A673 (cell line): ENCODE data around the gene PELI1. TPM values are rescaled to one million over a fixed set of nuclear protein-coding genes. Genes with fewer than 3 reads are reported as not detected.

Experiments
- BruUV-seq: library from RNA; stranded (reverse); fragments of 400-500 nt; replicated peaks from 2 replicates; lab custom pipeline; 2021; lab: Mats Ljungman, UMichigan
- CTCF ChIA-PET: fragments of 300-600 bp; sonication (Branson Sonifier 250); formaldehyde crosslinking; loops from one replicate; lab custom pipeline; 2022; ENCODE audit warnings: antibody characterized with exemption; lab: Charles Lee
- POLR2A ChIA-PET: fragments of 300-600 bp; sonication (Branson Sonifier 250); formaldehyde crosslinking; loops from one replicate; lab custom pipeline; 2022; ENCODE audit warnings: antibody characterized with exemption; ENCODE audit not compliant: low non-redundant PET; lab: Charles Lee
- DNase-seq: peaks from one replicate; pipeline ENCODE4 v3.0.0-alpha.2; 2015; ENCODE audit warnings: low spot score
- H3K27ac ChIP-seq: fragments of 200-600 bp; sonication (generic); 2 replicates; pipeline ENCODE4 v1.5.1; 2016; ENCODE audit warnings: mixed run types, low read depth, mild to moderate bottlenecking, mixed read lengths, antibody characterized with exemption, low read length; ENCODE audit not compliant: poor library complexity, severe bottlenecking
- H3K27me3 ChIP-seq: fragments of 200-600 bp; sonication (generic); replicated peaks from 2 replicates; pipeline ENCODE4 v1.6.1; 2017; ENCODE audit warnings: mixed run types, low read depth, mild to moderate bottlenecking, mixed read lengths, antibody characterized with exemption, low read length; ENCODE audit not compliant: insufficient read depth, poor library complexity
- H3K36me3 ChIP-seq: fragments of 200-600 bp; sonication (generic); 2 replicates; pipeline ENCODE4 v1.6.1; 2016; ENCODE audit warnings: mixed run types, mild to moderate bottlenecking, mixed read lengths, antibody characterized with exemption, low read length; ENCODE audit not compliant: insufficient read depth, poor library complexity, severe bottlenecking
- H3K4me1 ChIP-seq: fragments of 200-600 bp; sonication (generic); 2 replicates; pipeline ENCODE4 v1.6.1; 2017; ENCODE audit warnings: mixed run types, mild to moderate bottlenecking, mixed read lengths, antibody characterized with exemption, low read length; ENCODE audit not compliant: insufficient read depth, poor library complexity, severe bottlenecking
- H3K4me3 ChIP-seq: fragments of 200-600 bp; sonication (generic); 2 replicates; pipeline ENCODE4 v1.5.1; 2016; ENCODE audit warnings: low read depth, mixed run types, mild to moderate bottlenecking, mixed read lengths, low read length; ENCODE audit not compliant: poor library complexity, severe bottlenecking
- H3K9me3 ChIP-seq: fragments of 200-600 bp; sonication (generic); 2 replicates; pipeline ENCODE4 v1.6.1; 2016; ENCODE audit warnings: mixed run types, low read depth, mild to moderate bottlenecking, mixed read lengths, antibody characterized with exemption, low read length; ENCODE audit not compliant: poor library complexity, severe bottlenecking
- CTCF ChIP-seq: fragments of 300-800, 200-600 bp; sonication (generic); conservative IDR thresholded peaks from 2 replicates; pipeline ENCODE4 v1.5.1; 2017; ENCODE audit warnings: low read depth, mild to moderate bottlenecking, antibody characterized with exemption, low read length, moderate library complexity, mixed read lengths
- EZH2 ChIP-seq: fragments of 200-600 bp; sonication (generic); IDR thresholded peaks from 2 replicates; pipeline ENCODE4 v1.6.1; 2017; ENCODE audit warnings: borderline replicate concordance, low read depth, mild to moderate bottlenecking, mixed read lengths, antibody characterized with exemption, low read length; ENCODE audit not compliant: poor library complexity, severe bottlenecking
- intact Hi-C: fragments of 100-400 bp; cut with micrococcal nuclease; formaldehyde crosslinking; loops from one replicate; pipeline ENCODE4 v1.10.0; 2022; ENCODE audit not compliant: unreplicated experiment
- total RNA-seq: library from RNA; stranded (reverse); gene quantifications from 2 replicates; pipeline ENCODE4 v1.2.3, GENCODE V29; 2021

Gene PELI1
- total RNA-seq, 1 experiment from 2014 or later, result 35.1 TPM

- Histone ChIP-seq H3K4me3 (no peak overlapping the region), H3K9me3 (no peaks in the 10 kb centered on the region), H3K27me3 (no peaks in the 10 kb centered on the region), H3K27ac (no peak overlapping the region), H3K4me1 (peaks cover 20% of the 10 kb centered on the region), H3K36me3 (no peaks in the 10 kb centered on the region)
- POLR2A ChIA-PET, result no interaction called here
- CTCF ChIA-PET, result no interaction called here
- no TSS peak for BruUV-seq
- DNase-seq, result no peak
- no peak for TF ChIP-seq EZH2
- TF ChIP-seq CTCF, result no peak
- intact Hi-C loops, result no loop called here
Measured at GRCh38 chr2:64145714-64146113, 1.5 kb upstream of the PELI1 start.

GRCh38 chr2:64145119-64145518 lies 899 bp upstream of the PELI1 start:
- no TSS peak for BruUV-seq
- H3K4me3 ChIP-seq, result no peak overlapping the region
- no peak for DNase-seq
- TF ChIP-seq CTCF (no peak), EZH2 (no peak)
- ChIA-PET CTCF (no interaction called here), POLR2A (no interaction called here)
- no peaks in the 10 kb centered on the region for H3K27me3 ChIP-seq
- intact Hi-C loops, result no loop called here
- no peak overlapping the region for H3K27ac ChIP-seq
- H3K36me3 ChIP-seq, result no peaks in the 10 kb centered on the region
- H3K4me1 ChIP-seq, result peaks cover 26% of the 10 kb centered on the region
- H3K9me3 ChIP-seq, result no peaks in the 10 kb centered on the region

- DNase-seq, result peak; percentile 60
- Histone ChIP-seq H3K9me3 (no peaks in the 10 kb centered on the region), H3K4me3 (peak overlapping the region; percentile 92), H3K27ac (peak overlapping the region; percentile 90), H3K27me3 (no peaks in the 10 kb centered on the region), H3K4me1 (peaks cover 32% of the 10 kb centered on the region), H3K36me3 (no peaks in the 10 kb centered on the region)
- TSS peak; percentile 58 for BruUV-seq
- TF ChIP-seq EZH2, result no peak
- no peak for TF ChIP-seq CTCF
- ChIA-PET CTCF (interaction anchor here (1.3 kb wide), 1 partner anchor 169 kb away, joined by 3 read pairs; no protein-coding TSS in a partner anchor), POLR2A (interaction anchor here (0.6 kb wide), 1 partner anchor 18 kb away, joined by 3 read pairs; no protein-coding TSS in a partner anchor)
- intact Hi-C loops, result loop anchor here (2.0 to 5.0 kb wide), 4 partner anchors 85 to 169 kb away; no protein-coding TSS in a partner anchor
Measured at GRCh38 chr2:64143169-64144056, 807 bp downstream of the PELI1 start.
